H1 (cell line): ENCODE data around the gene DES. TPM values are rescaled to one million over a fixed set of nuclear protein-coding genes. Genes with fewer than 3 reads are reported as not detected.

Source experiments
- CTCF ChIA-PET: fragments of 300-600 bp; sonication (Branson Sonifier 250); formaldehyde crosslinking; loops from one replicate; lab custom pipeline; 2021; ENCODE audit not compliant: partially characterized antibody; lab: Charles Lee
- POLR2A ChIA-PET: fragments of 300-600 bp; sonication (Branson Sonifier 250); formaldehyde crosslinking; loops from one replicate; lab custom pipeline; 2021; ENCODE audit warnings: inconsistent platforms; ENCODE audit not compliant: partially characterized antibody; lab: Charles Lee
- DNase-seq, 2 experiments: peaks; one replicate each; pipeline versions ENCODE4 v3.0.0 to v3.0.0-alpha.2; 2010 to 2022; ENCODE audit warnings: low spot score in 2 of 2, low read depth in 1 of 2, mixed read lengths in 1 of 2
- FAIRE-seq: peaks from 2 replicates; lab custom pipeline; 2011; peaks lifted over from hg19 to GRCh38; lab: Jason Lieb, UNC
- H2AFZ ChIP-seq: 2 replicates; pipeline ENCODE4 v1.8.1; 2012; ENCODE audit warnings: low read length, inconsistent platforms
- H2AK5ac ChIP-seq: 2 replicates; pipeline ENCODE4 v1.6.1; 2013; ENCODE audit warnings: low read depth, low read length
- H2BK120ac ChIP-seq: replicated peaks from 2 replicates; pipeline ENCODE3; 2013; ENCODE audit warnings: low read depth, low read length, inconsistent platforms
- H2BK12ac ChIP-seq: 2 replicates; pipeline ENCODE4 v1.6.1; 2013; ENCODE audit warnings: low read depth, low read length
- H2BK15ac ChIP-seq: 2 replicates; pipeline ENCODE4 v1.6.1; 2013; ENCODE audit warnings: low read length
- H2BK20ac ChIP-seq: 2 replicates; pipeline ENCODE4 v1.6.1; 2013; ENCODE audit warnings: low read length
- H2BK5ac ChIP-seq: 2 replicates; pipeline ENCODE4 v1.6.1; 2013; ENCODE audit warnings: low read depth, low read length
- H3K14ac ChIP-seq: 2 replicates; pipeline ENCODE4 v1.6.1; 2013; ENCODE audit warnings: inconsistent platforms; ENCODE audit not compliant: insufficient read length
- H3K18ac ChIP-seq: 2 replicates; pipeline ENCODE4 v1.6.1; 2013; ENCODE audit warnings: low read length; ENCODE audit errors: extremely low read depth
- H3K23ac ChIP-seq: 2 replicates; pipeline ENCODE4 v1.6.1; 2013; ENCODE audit warnings: inconsistent platforms; ENCODE audit not compliant: insufficient read length
- H3K23me2 ChIP-seq: 2 replicates; pipeline ENCODE4 v1.6.1; 2013; ENCODE audit warnings: low read depth, low read length
- H3K27ac ChIP-seq: 2 replicates; pipeline ENCODE4 v1.6.1; 2011; ENCODE audit warnings: low read depth, low read length, inconsistent platforms
- H3K27me3 ChIP-seq, 4 experiments: replicated peaks in 1 of 4; 1 replicate in 1 of 4; 2 replicates in 3 of 4; pipeline versions ENCODE4 v1.6.1 to v1.8.1; 2011 to 2013; ENCODE audit warnings: low read length in 3 of 4, mild to moderate bottlenecking in 3 of 4, inconsistent platforms in 2 of 4, mixed read lengths in 2 of 4, moderate library complexity in 1 of 4; ENCODE audit not compliant: control insufficient read depth in 3 of 4, insufficient read depth in 3 of 4; ENCODE audit errors: extremely low read depth in 1 of 4
- H3K36me3 ChIP-seq, 4 experiments: 2 replicates each; pipeline versions ENCODE4 v1.6.1 to v1.8.1; 2011 to 2013; ENCODE audit warnings: mild to moderate bottlenecking in 4 of 4, low read length in 3 of 4, moderate library complexity in 2 of 4, control low read depth in 1 of 4, inconsistent platforms in 1 of 4; ENCODE audit not compliant: insufficient read depth in 4 of 4, control insufficient read depth in 2 of 4
- H3K4ac ChIP-seq: replicated peaks from 2 replicates; pipeline ENCODE3; 2013; ENCODE audit warnings: low read length, low read depth, mixed read lengths, inconsistent platforms; ENCODE audit not compliant: insufficient read length
- H3K4me1 ChIP-seq, 4 experiments: replicated peaks in 1 of 4; 1 replicate in 1 of 4; 2 replicates in 3 of 4; pipeline versions ENCODE4 v1.6.1 to v1.8.1; 2011 to 2013; ENCODE audit warnings: low read length in 3 of 4, inconsistent platforms in 2 of 4, mixed read lengths in 1 of 4; ENCODE audit not compliant: insufficient read depth in 4 of 4, control insufficient read depth in 3 of 4
- H3K4me2 ChIP-seq, 2 experiments: 2 replicates each; pipeline versions ENCODE4 v1.6.1 to v1.8.1; 2011 to 2013; ENCODE audit warnings: low read depth in 2 of 2, low read length in 2 of 2, control low read depth in 1 of 2, inconsistent platforms in 1 of 2, mild to moderate bottlenecking in 1 of 2; ENCODE audit not compliant: insufficient read depth in 1 of 2
- H3K4me3 ChIP-seq, 4 experiments: fragments of 200-600, 300-600 bp in 1 of 4; sonication (generic), shearing (Covaris generic), sonication (Bioruptor Twin) in 1 of 4; 2 replicates each; pipeline versions ENCODE4 v1.5.1 to v1.8.1; 2011 to 2016; ENCODE audit warnings: low read length in 4 of 4, low read depth in 3 of 4, control low read depth in 2 of 4, inconsistent platforms in 2 of 4, mild to moderate bottlenecking in 2 of 4, mixed read lengths in 1 of 4, moderate library complexity in 1 of 4; ENCODE audit not compliant: insufficient read depth in 2 of 4; ENCODE audit errors: extremely low read depth in 1 of 4
- H3K56ac ChIP-seq: replicated peaks from 2 replicates; pipeline ENCODE3; 2013; ENCODE audit warnings: low read depth, mild to moderate bottlenecking, mixed read lengths, low read length, inconsistent platforms; ENCODE audit not compliant: insufficient read length
- H3K79me1 ChIP-seq: 2 replicates; pipeline ENCODE4 v1.6.1; 2013; ENCODE audit warnings: low read depth, low read length, control low read depth
- H3K79me2 ChIP-seq, 2 experiments: 2 replicates each; pipeline versions ENCODE4 v1.6.1 to v1.8.1; 2012 to 2013; ENCODE audit warnings: low read length in 2 of 2, mild to moderate bottlenecking in 2 of 2, inconsistent platforms in 1 of 2; ENCODE audit not compliant: insufficient read depth in 2 of 2, control insufficient read depth in 1 of 2
- H3K9ac ChIP-seq, 4 experiments: replicated peaks in 1 of 4; 1 replicate in 1 of 4; 2 replicates in 3 of 4; pipeline versions ENCODE4 v1.6.1 to v1.8.1; 2011 to 2013; ENCODE audit warnings: low read depth in 3 of 4, low read length in 3 of 4, control low read depth in 2 of 4, mild to moderate bottlenecking in 2 of 4, moderate library complexity in 2 of 4, inconsistent platforms in 1 of 4; ENCODE audit errors: extremely low read depth in 1 of 4
- H3K9me3 ChIP-seq, 2 experiments: 2 replicates each; pipeline versions ENCODE4 v1.6.1 to v1.8.1; 2012 to 2013; ENCODE audit warnings: mild to moderate bottlenecking in 2 of 2, moderate library complexity in 2 of 2, control low read depth in 1 of 2, inconsistent platforms in 1 of 2, low read depth in 1 of 2, low read length in 1 of 2, mixed read lengths in 1 of 2; ENCODE audit not compliant: insufficient read depth in 2 of 2
- H4K20me1 ChIP-seq, 2 experiments: replicated peaks in 1 of 2; 2 replicates each; pipeline versions ENCODE3 to v1.8.1; 2011 to 2013; ENCODE audit warnings: inconsistent platforms in 2 of 2, low read length in 2 of 2, mild to moderate bottlenecking in 1 of 2; ENCODE audit not compliant: insufficient read depth in 2 of 2, control insufficient read depth in 1 of 2
- H4K5ac ChIP-seq: 2 replicates; pipeline ENCODE4 v1.6.1; 2013; ENCODE audit warnings: low read length, low read depth, mixed read lengths, inconsistent platforms; ENCODE audit not compliant: insufficient read length
- H4K8ac ChIP-seq: 2 replicates; pipeline ENCODE4 v1.8.0; 2013; ENCODE audit warnings: mild to moderate bottlenecking, moderate library complexity, low read length, inconsistent platforms; ENCODE audit not compliant: insufficient read depth; ENCODE audit errors: extremely low read depth
- H4K91ac ChIP-seq: replicated peaks from 2 replicates; pipeline ENCODE3; 2013; ENCODE audit warnings: low read length, mixed read lengths, inconsistent platforms; ENCODE audit not compliant: insufficient read length
- EP300 ChIP-seq, 2 experiments: IDR thresholded peaks; 1 replicate in 1 of 2; 2 replicates in 1 of 2; pipeline ENCODE4 v1.6.1; 2011 to 2012; ENCODE audit warnings: low read depth in 2 of 2, low read length in 2 of 2, mild to moderate bottlenecking in 2 of 2, borderline replicate concordance in 1 of 2, inconsistent platforms in 1 of 2, moderate library complexity in 1 of 2
- MAFK ChIP-seq: IDR thresholded peaks from 2 replicates; pipeline ENCODE4 v1.6.1; 2012; ENCODE audit warnings: low read depth, mild to moderate bottlenecking, improper control_type of control experiment, low read length
- SUZ12 ChIP-seq: fragments of 200-600 bp; sonication (generic); IDR thresholded peaks from 2 replicates; pipeline ENCODE4 v1.6.1; 2012; ENCODE audit warnings: mild to moderate bottlenecking, inconsistent platforms, low read length, moderate library complexity, mixed read lengths
- WGBS, 2 experiments: shearing (Covaris generic) in 1 of 2; methylation state at CpG; one replicate each; pipeline versions ENCODE4 v1.1.6 to v1.1.7; 2013 to 2015; ENCODE audit warnings: low lambda C conversion rate in 2 of 2, mixed read lengths in 2 of 2, inconsistent platforms in 1 of 2, low coverage in 1 of 2, missing lambda C conversion rate in 1 of 2; ENCODE audit not compliant: insufficient replicate concordance in 2 of 2, insufficient coverage in 1 of 2, insufficient read length in 1 of 2; ENCODE audit errors: extremely low coverage in 1 of 2, missing lambda C conversion rate in 1 of 2; 5-methylcytosine and 5-hydroxymethylcytosine counted together
- polyA plus RNA-seq, 7 experiments: library from polyadenylated mRNA; depleted of rRNA in 3 of 7; stranded (reverse) in 5 of 7; unstranded in 2 of 7; fragments of >200 nt in 5 of 7; fragments of 200-250 nt in 2 of 7; gene quantifications; 1 replicate in 5 of 7; 2 replicates in 1 of 7; 4 replicates in 1 of 7; pipeline versions ENCODE4 v1.2.1 to v1.2.3, GENCODE V29; 2011 to 2013; ENCODE audit warnings: missing spikeins in 2 of 7, mixed read lengths in 2 of 7
- total RNA-seq: library from RNA; stranded (reverse); fragmentation: NEBNext Ultra II Directional; extraction: Animal tissue kit (Norgen Biotek cat#: 25700); gene quantifications from 2 replicates; pipeline ENCODE4 v1.2.1, GENCODE V29; 2021
- TF ChIP-seq, protein P1 (sequence below): IDR thresholded peaks from 2 replicates; pipeline ENCODE4 v1.6.1; 2012; ENCODE audit warnings: low read length, inconsistent platforms

Gene DES
- total and polyA plus RNA-seq, 2 of the 8 experiments (the other 6 are each of a cell fraction or from before 2014, with no cell fraction given): 1.8 to 4.3 TPM

DNA sequence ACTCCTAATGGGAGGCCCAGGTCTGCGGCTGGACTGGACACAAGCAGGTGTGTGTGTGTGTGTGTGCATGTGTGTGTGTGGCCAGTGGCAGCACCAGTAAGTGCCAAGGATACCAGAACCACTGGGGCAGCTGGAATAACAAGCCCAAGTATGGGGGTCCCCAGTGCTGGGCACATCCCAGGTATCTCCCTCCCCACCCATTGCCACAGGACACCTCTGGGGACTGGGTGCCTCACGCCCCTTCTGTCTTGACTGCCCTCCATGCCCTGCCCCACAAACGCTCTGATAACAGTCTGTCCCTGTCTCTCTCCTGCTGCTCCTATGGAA lies 25.5 kb downstream of the DES start:
- no peak overlapping the region for H2BK120ac ChIP-seq
- no peak overlapping the region for H4K8ac ChIP-seq
- ChIA-PET CTCF (interaction anchor here (88.6 to 113.1 kb wide), 2 partner anchors 15 to 46 kb away, joined by 7248 read pairs; partner anchors contain the start of genes ASIC4, CHPF, DES and GMPPA), POLR2A (no interaction called here)
- no peak overlapping the region for H3K23ac ChIP-seq
- no peaks in the 10 kb centered on the region for H3K79me2 ChIP-seq
- H2BK5ac ChIP-seq: no peak overlapping the region
- H4K5ac ChIP-seq: no peak overlapping the region
- H3K56ac ChIP-seq: no peak overlapping the region
- 0 out of 2 replicates have a peak overlapping the region, but pooled peaks have one; percentile 24 for H2AK5ac ChIP-seq
- H4K91ac ChIP-seq: no peak overlapping the region
- WGBS, 2 experiments: 84% methylated on average over 3 of the region's 3 CpGs; no CpG with 5 or more reads in 1 of the 2 experiments
- no peaks in the 10 kb centered on the region for H3K79me1 ChIP-seq
- H2AFZ ChIP-seq: no peak overlapping the region
- peaks cover 0 to 25% (median 11%) of the 10 kb centered on the region in 4 experiments; a peak in 6 of 7 replicates for H3K4me1 ChIP-seq
- H2BK12ac ChIP-seq: no peak overlapping the region
- H3K23me2 ChIP-seq: peaks cover 11% of the 10 kb centered on the region; the same call in 1 of the 2 replicates
- no peak overlapping the region; the same call in 1 of the 2 replicates for H3K18ac ChIP-seq
- no peak overlapping the region for H3K14ac ChIP-seq
- H4K20me1 ChIP-seq: peaks cover 0 to 14% of the 10 kb centered on the region in 2 experiments
- no peak overlapping the region for H2BK20ac ChIP-seq
- FAIRE-seq (no peak), DNase-seq (no peak)
- no peak overlapping the region for H3K27ac ChIP-seq
- H3K9me3 ChIP-seq: no peaks in the 10 kb centered on the region
- H3K9ac ChIP-seq: no peak overlapping the region
- H3K36me3 ChIP-seq: no peaks in the 10 kb centered on the region
- H3K4ac ChIP-seq: no peak overlapping the region
- H2BK15ac ChIP-seq: no peak overlapping the region
- no peak overlapping the region; a peak in 1 of 4 replicates for H3K4me2 ChIP-seq
- H3K4me3 ChIP-seq: no peak overlapping the region
- peaks cover 6 to 35% (median 26%) of the 10 kb centered on the region in 4 experiments for H3K27me3 ChIP-seq
- TF ChIP-seq MAFK (no peak), SUZ12 (no peak), EP300 (IDR thresholded peaks at IDR 0.05; ENCODE audit: borderline replicate concordance in 1 of 2, low read depth in 2 of 2, low read length in 2 of 2) (no peak)
- TF ChIP-seq, protein P1, sequence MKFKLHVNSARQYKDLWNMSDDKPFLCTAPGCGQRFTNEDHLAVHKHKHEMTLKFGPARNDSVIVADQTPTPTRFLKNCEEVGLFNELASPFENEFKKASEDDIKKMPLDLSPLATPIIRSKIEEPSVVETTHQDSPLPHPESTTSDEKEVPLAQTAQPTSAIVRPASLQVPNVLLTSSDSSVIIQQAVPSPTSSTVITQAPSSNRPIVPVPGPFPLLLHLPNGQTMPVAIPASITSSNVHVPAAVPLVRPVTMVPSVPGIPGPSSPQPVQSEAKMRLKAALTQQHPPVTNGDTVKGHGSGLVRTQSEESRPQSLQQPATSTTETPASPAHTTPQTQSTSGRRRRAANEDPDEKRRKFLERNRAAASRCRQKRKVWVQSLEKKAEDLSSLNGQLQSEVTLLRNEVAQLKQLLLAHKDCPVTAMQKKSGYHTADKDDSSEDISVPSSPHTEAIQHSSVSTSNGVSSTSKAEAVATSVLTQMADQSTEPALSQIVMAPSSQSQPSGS: no peak
